ENCODE measurements around the gene ASB18.

GRCh38 chr2:236167297-236168109, 96.7 kb downstream of the ASB18 start:
- TF ChIP-seq POLR2AphosphoS5 (IDR thresholded peaks at IDR 0.05; ENCODE audit: low read depth, low read length), result peak; percentile 37; the same call in 1 of the 2 replicates
- no peak for TF ChIP-seq FOXP2 (optimal IDR thresholded peaks at IDR 0.05; ENCODE audit: borderline replicate concordance, extremely low read depth, extremely low read length, insufficient read depth)
- TF ChIP-seq REST (IDR thresholded peaks at IDR 0.05; ENCODE audit: insufficient read depth in 1 of 2, low read depth in 2 of 2, low read length in 2 of 2), result no peak
- no peak for TF ChIP-seq TAF1 (IDR thresholded peaks at IDR 0.05; ENCODE audit: borderline replicate concordance, insufficient read depth, low read length)
- TF ChIP-seq SIN3A (IDR thresholded peaks at IDR 0.05; ENCODE audit: borderline replicate concordance, insufficient read depth, low read length), result no peak
